K562 (cell line): ENCODE results near the gene WT1. TPM values are rescaled to one million over a fixed set of nuclear protein-coding genes. Genes with fewer than 3 reads are reported as not detected.

Source experiments
- ATAC-seq: fragments of 200-7000 bp; cut with Tn5 transposase; 3 replicates; pipeline ENCODE4 v1.9.1; 2020; ENCODE audit warnings: moderate library complexity
- BruUV-seq: library from RNA; stranded (reverse); fragments of 400-500 nt; replicated peaks from 2 replicates; lab custom pipeline; 2021; lab: Mats Ljungman, UMichigan
- CTCF ChIA-PET: fragments of 300-600 bp; formaldehyde crosslinking; extraction: SDS; loops from one replicate; lab custom pipeline; 2021; ENCODE audit warnings: low intra/inter-chr PET ratio; lab: Yijun Ruan, JAX
- POLR2A ChIA-PET: fragments of 300-600, 350-650 bp; sonication (Branson Sonifier 250); formaldehyde crosslinking; extraction: SDS; loops from one replicate; lab custom pipeline; 2021; ENCODE audit warnings: antibody characterized with exemption, inconsistent platforms; lab: Yijun Ruan, JAX
- DNase-seq, 4 experiments: peaks; one replicate each; pipeline versions ENCODE4 v3.0.0 to v3.0.0-alpha.2; 2011 to 2018; ENCODE audit warnings: low spot score in 3 of 4, mixed read lengths in 3 of 4; ENCODE audit errors: extremely low read depth in 1 of 4
- FAIRE-seq: peaks from 2 replicates; lab custom pipeline; 2011; peaks lifted over from hg19 to GRCh38; lab: Jason Lieb, UNC
- H2AFZ ChIP-seq: 2 replicates; pipeline ENCODE4 v1.6.0; 2011; ENCODE audit warnings: low read depth, low read length, control low read depth, inconsistent platforms
- H3K27ac ChIP-seq: fragments of 200-600 bp; 3 replicates; pipeline ENCODE4 v1.8.0; 2011; ENCODE audit warnings: low read depth, mild to moderate bottlenecking, control low read depth, inconsistent platforms, low read length, moderate library complexity, mixed read lengths; ENCODE audit errors: extremely low read depth
- H3K27me3 ChIP-seq, 2 experiments: fragments of 300-600 bp in 1 of 2; 2 replicates in 1 of 2; 3 replicates in 1 of 2; pipeline versions ENCODE4 v1.6.0 to v1.8.0; 2011; ENCODE audit warnings: inconsistent platforms in 2 of 2, low read length in 2 of 2, mild to moderate bottlenecking in 1 of 2, mixed read lengths in 1 of 2, moderate library complexity in 1 of 2; ENCODE audit not compliant: control insufficient read depth in 2 of 2, insufficient read depth in 2 of 2
- H3K36me3 ChIP-seq: fragments of 300-600 bp; 3 replicates; pipeline ENCODE4 v1.8.0; 2011; ENCODE audit warnings: mild to moderate bottlenecking, low read length, inconsistent platforms; ENCODE audit not compliant: control insufficient read depth, insufficient read depth
- H3K4me1 ChIP-seq, 2 experiments: fragments of 200-600 bp in 1 of 2; replicated peaks in 1 of 2; 2 replicates in 1 of 2; 3 replicates in 1 of 2; pipeline versions ENCODE4 v1.5.1 to v1.8.0; 2011; ENCODE audit warnings: inconsistent platforms in 2 of 2, low read length in 2 of 2, mild to moderate bottlenecking in 1 of 2, mixed read lengths in 1 of 2, moderate library complexity in 1 of 2; ENCODE audit not compliant: control insufficient read depth in 2 of 2, insufficient read depth in 2 of 2
- H3K4me2 ChIP-seq: 2 replicates; pipeline ENCODE4 v1.6.1; 2011; ENCODE audit warnings: low read length, control low read depth, inconsistent platforms, mixed read lengths; ENCODE audit not compliant: insufficient read depth
- H3K4me3 ChIP-seq: fragments of 200-600 bp; sonication (generic), shearing (Covaris generic); 2 replicates; pipeline ENCODE4 v1.5.1; 2016; ENCODE audit warnings: control low read depth, inconsistent platforms
- H3K79me2 ChIP-seq: fragments of 200-600 bp; 3 replicates; pipeline ENCODE4 v1.8.0; 2011; ENCODE audit warnings: low read length, inconsistent platforms; ENCODE audit not compliant: control insufficient read depth, insufficient read depth
- H3K9ac ChIP-seq, 2 experiments: 2 replicates each; pipeline versions ENCODE4 v1.6.0 to v1.6.1; 2011; ENCODE audit warnings: low read depth in 2 of 2, low read length in 2 of 2, control low read depth in 1 of 2, inconsistent platforms in 1 of 2, mild to moderate bottlenecking in 1 of 2, mixed read lengths in 1 of 2; ENCODE audit not compliant: insufficient read depth in 1 of 2
- H3K9me1 ChIP-seq: one replicate; pipeline ENCODE4 v1.6.0; 2011; ENCODE audit warnings: inconsistent platforms, mild to moderate bottlenecking, low read length, moderate library complexity; ENCODE audit not compliant: control insufficient read depth, insufficient read depth
- H3K9me3 ChIP-seq: replicated peaks from 2 replicates; pipeline ENCODE4 v1.5.1; 2011; ENCODE audit warnings: low read depth, low read length, inconsistent platforms; ENCODE audit not compliant: control insufficient read depth, insufficient read depth
- H4K20me1 ChIP-seq: replicated peaks from 2 replicates; pipeline ENCODE4 v1.6.1; 2011; ENCODE audit warnings: low read length, inconsistent platforms, mixed read lengths; ENCODE audit not compliant: control insufficient read depth, insufficient read depth
- ARID1B ChIP-seq: fragments of 450-650 bp; IDR thresholded peaks from 2 replicates; pipeline ENCODE4 v1.6.1; 2016; ENCODE audit warnings: antibody characterized with exemption, mild to moderate bottlenecking, inconsistent platforms
- BMI1 ChIP-seq: fragments of 150-350 bp; IDR thresholded peaks from 2 replicates; pipeline ENCODE4 v1.6.1; 2014; ENCODE audit warnings: low read length
- CBFB ChIP-seq: sonication (generic); formaldehyde crosslinking; IDR thresholded peaks from 2 replicates; pipeline ENCODE4 v1.4.0; 2020; ENCODE audit warnings: mild to moderate bottlenecking, missing genetic modification reagents
- CTCFL ChIP-seq: IDR thresholded peaks from 2 replicates; pipeline ENCODE4 v1.6.1; 2011; ENCODE audit warnings: borderline replicate concordance, low read depth, mild to moderate bottlenecking, moderate library complexity, low read length; ENCODE audit not compliant: insufficient read depth, poor library complexity, severe bottlenecking
- HCFC1 ChIP-seq: IDR thresholded peaks from 2 replicates; pipeline ENCODE4 v1.6.1; 2012; ENCODE audit warnings: low read depth, low read length, improper control_type of control experiment
- NFATC3 ChIP-seq: fragments of 450-650 bp; IDR thresholded peaks from 2 replicates; pipeline ENCODE4 v1.6.1; 2017; ENCODE audit warnings: mild to moderate bottlenecking
- SRSF7 ChIP-seq: fragments of 200-400 bp; formaldehyde crosslinking; optimal IDR thresholded peaks from 2 replicates; pipeline ENCODE3; 2017; ENCODE audit warnings: mild to moderate bottlenecking, low read depth, low read length
- TBL1XR1 ChIP-seq, 2 experiments: IDR thresholded peaks; 2 replicates each; pipeline ENCODE4 v1.6.1; 2012; ENCODE audit warnings: improper control_type of control experiment in 2 of 2, low read length in 2 of 2, mild to moderate bottlenecking in 1 of 2
- UBTF ChIP-seq, 2 experiments: IDR thresholded peaks; 2 replicates each; pipeline ENCODE4 v1.6.1; 2012; ENCODE audit warnings: improper control_type of control experiment in 2 of 2, low read depth in 2 of 2, low read length in 2 of 2, borderline replicate concordance in 1 of 2
- XRCC5 ChIP-seq: fragments of 200-400 bp; formaldehyde crosslinking; IDR thresholded peaks from 2 replicates; pipeline ENCODE4 v1.6.1; 2017; ENCODE audit warnings: low read depth, mild to moderate bottlenecking, low read length
- ZNF12 ChIP-seq: sonication (generic); formaldehyde crosslinking; IDR thresholded peaks from 2 replicates; pipeline ENCODE4 v1.4.0; 2020; ENCODE audit warnings: mild to moderate bottlenecking, missing genetic modification reagents
- ZNF354B ChIP-seq: fragments of 250-450 bp; sonication (Bioruptor Pico); IDR thresholded peaks from 2 replicates; pipeline ENCODE4 v1.4.0; 2020
- ZNF449 ChIP-seq: fragments of 250-450 bp; sonication (Bioruptor Pico); IDR thresholded peaks from 2 replicates; pipeline ENCODE4 v1.8.0; 2022; ENCODE audit warnings: moderate library complexity, mild to moderate bottlenecking, inconsistent platforms
- WGBS: fragments of 100-300 bp; shearing (Covaris generic); methylation state at CpG from one replicate; pipeline ENCODE4 v1.1.6; 2016; ENCODE audit warnings: low coverage, mixed read lengths; ENCODE audit not compliant: insufficient coverage; ENCODE audit errors: missing lambda C conversion rate; 5-methylcytosine and 5-hydroxymethylcytosine counted together
- in situ Hi-C: fragments of 300-500 bp; cut with MboI; formaldehyde crosslinking; loops from 4 replicates; pipeline ENCODE4 v1.15.0; 2018; ENCODE audit warnings: inconsistent platforms, mixed read lengths
- intact Hi-C: fragments of 100-400 bp; cut with micrococcal nuclease; formaldehyde crosslinking; loops from 2 replicates; pipeline ENCODE4 v1.14.2; 2022
- polyA plus RNA-seq, 8 experiments: library from polyadenylated mRNA; depleted of rRNA in 4 of 8; stranded (reverse) in 5 of 8; unstranded in 3 of 8; fragments of >200 nt; fragmentation: Nextera tagmentation in 2 of 8; fragmentation: Illumina TruSeq in 1 of 8; extraction: Ambion mirVana in 2 of 8; extraction: Trizol in 1 of 8; gene quantifications; 2 replicates each; pipeline versions ENCODE4 v1.2.1 to v1.2.3, GENCODE V29; 2011 to 2014; ENCODE audit warnings: inconsistent platforms in 1 of 8, missing spikeins in 1 of 8
- total RNA-seq, 7 experiments: library from RNA; depleted of rRNA in 6 of 7; stranded (reverse); fragments of >200 nt in 6 of 7; fragmentation: Illumina TruSeq in 2 of 7; extraction: Trizol in 2 of 7; gene quantifications; 2 replicates each; pipeline versions ENCODE4 v1.2.1 to v1.2.3, GENCODE V29; 2011 to 2021; ENCODE audit warnings: low replicate concordance in 1 of 7

Gene WT1
- total and polyA plus RNA-seq, 9 of the 15 experiments (the other 6 are each of a cell fraction or from before 2014, with no cell fraction given), result 7.1 to 33.8 (median 19.4) TPM

- TF ChIP-seq ZNF12, result no peak
- no peak for TF ChIP-seq SRSF7
- no peak for TF ChIP-seq NFATC3
- no peak for TF ChIP-seq BMI1
Observed at GRCh38 chr11:32435152-32435480, 223 bp downstream of the WT1 start (continued).

GRCh38 chr11:32434356-32435151, 785 bp downstream of the WT1 start:
- peaks cover 14 to 50% of the 10 kb centered on the region in 2 experiments; a peak in 4 of 5 replicates for H3K4me1 ChIP-seq
- peak overlapping the region; percentile 85 for H2AFZ ChIP-seq
- FAIRE-seq (peak; percentile 77), ATAC-seq (peak; percentile 78), DNase-seq (peak; percentile 73 to 86 (median 80))
- ChIA-PET CTCF (interaction anchor here (1.1 kb wide), 1 partner anchor 358 kb away, joined by 4 read pairs; no protein-coding TSS in a partner anchor), POLR2A (interaction anchor here (0.7 to 2.2 kb wide), 10 partner anchors 8 to 96 kb away, joined by 3 to 15 read pairs (median 4); no protein-coding TSS in a partner anchor)
- no peaks in the 10 kb centered on the region for H4K20me1 ChIP-seq
- under 1% methylated on average over 55 of the region's 77 CpGs for WGBS
- peak overlapping the region; percentile 76 for H3K4me3 ChIP-seq
- H3K4me2 ChIP-seq, result peak overlapping the region; percentile 99
- H3K9me1 ChIP-seq, result no peaks in the 10 kb centered on the region
- peak overlapping the region; percentile 87 to 93 for H3K9ac ChIP-seq
- peaks cover 68% of the 10 kb centered on the region for H3K79me2 ChIP-seq
- peak overlapping the region; percentile 92 for H3K27ac ChIP-seq
- intact Hi-C loops, result loop anchor here (1.0 to 5.0 kb wide), 4 partner anchors 13 to 358 kb away; partner anchors contain the start of genes CCDC73 and EIF3M
- in situ Hi-C loops, result no loop called here
- peaks cover 34% of the 10 kb centered on the region; the same call in 2 of the 3 replicates for H3K36me3 ChIP-seq
- no peaks in the 10 kb centered on the region for H3K27me3 ChIP-seq
- peaks cover 7% of the 10 kb centered on the region; the same call in 1 of the 2 replicates for H3K9me3 ChIP-seq
- BruUV-seq, result no TSS peak
- TF ChIP-seq HCFC1 (peak; percentile 47), UBTF (IDR thresholded peaks at IDR 0.05; ENCODE audit: borderline replicate concordance in 1 of 2, low read depth in 2 of 2, low read length in 2 of 2) (peak; percentile 92 to 97; a peak in 3 of 4 replicates), ZNF354B (CRISPR knock-in tag) (no peak), ZNF449 (CRISPR knock-in tag) (no peak), ARID1B (peak; percentile 57; the same call in 1 of the 2 replicates), CTCFL (peak; percentile 65), TBL1XR1 (IDR thresholded peaks at IDR 0.05; ENCODE audit: low read length in 2 of 2) (peak in 1 of 2 experiments; percentile 37; a peak in 1 of 4 replicates), CBFB (CRISPR knock-in tag) (peak; percentile 87), XRCC5 (peak; percentile 93; the same call in 1 of the 2 replicates)
